ENCODE results near the gene CDK16. TPM values are rescaled to one million over a fixed set of nuclear protein-coding genes. Genes with fewer than 3 reads are reported as not detected.

CDK16 gene
- total and polyA plus RNA-seq, 2 donors (not counting 1 experiment from before 2014, with no cell fraction given), result 68.2 to 92.9 TPM

DNA sequence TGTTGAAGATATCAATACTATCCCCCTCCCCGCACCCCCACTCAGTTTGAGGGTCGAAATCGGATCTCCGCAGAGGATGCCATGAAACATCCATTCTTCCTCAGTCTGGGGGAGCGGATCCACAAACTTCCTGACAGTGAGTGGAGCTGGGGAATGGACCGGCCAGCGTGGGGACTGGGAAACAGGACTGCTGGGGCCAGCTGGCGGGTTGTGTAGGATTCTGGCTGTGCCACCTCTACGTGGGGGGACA is 8.8 kb downstream of the CDK16 start:
- H3K27me3 Mint-ChIP-seq, result no peaks in the 10 kb centered on the region
- CTCF ChIA-PET, result no interaction called here
- DNase-seq, result no peak
- Histone ChIP-seq H2AFZ (ENCODE audit: insufficient read depth, low read depth, low read length, poor library complexity, severe bottlenecking) (no peak overlapping the region), H3K9ac (ENCODE audit: low read length) (no peak overlapping the region), H3K4me1 (ENCODE audit: control insufficient read depth in 2 of 2, insufficient read depth in 2 of 2, low read length in 2 of 2) (peaks cover 0 to 2% of the 10 kb centered on the region in 2 donors), H3K79me2 (ENCODE audit: control insufficient read depth, insufficient read depth, low read length) (no peaks in the 10 kb centered on the region), H3K36me3 (replicated peaks in 1 of 2; ENCODE audit: control extremely low read depth in 1 of 2, control insufficient read depth in 1 of 2, extremely low read depth in 1 of 2, insufficient read depth in 2 of 2, low read length in 1 of 2) (peaks cover 0 to 42% of the 10 kb centered on the region in 2 experiments), H4K20me1 (ENCODE audit: control insufficient read depth, insufficient read depth, low read length, poor library complexity, severe bottlenecking) (peaks cover 15% of the 10 kb centered on the region), H3K9me3 (ENCODE audit: control extremely low read depth in 1 of 3, control insufficient read depth in 2 of 3, insufficient read depth in 1 of 3, low read length in 2 of 3) (no peaks in the 10 kb centered on the region), H3K27me3 (replicated peaks in 1 of 4; ENCODE audit: control extremely low read depth in 1 of 4, control insufficient read depth in 3 of 4, insufficient read depth in 4 of 4, low read length in 3 of 4) (no peaks in the 10 kb centered on the region), H3K27ac (ENCODE audit: low read length in 2 of 2) (no peak overlapping the region), H3K4me2 (replicated peaks; ENCODE audit: low read depth, low read length, poor library complexity, severe bottlenecking) (no peak overlapping the region), H3K4me3 (ENCODE audit: control extremely low read depth in 1 of 5, extremely low read depth in 1 of 5, insufficient read depth in 1 of 5, low read depth in 2 of 5, low read length in 4 of 5) (no peak overlapping the region)
- H3K27ac Mint-ChIP-seq, result no peak overlapping the region
- intact Hi-C loops (cut with micrococcal nuclease), result no loop called here
- no CpG with 5 or more reads among the region's 9 CpGs for WGBS (ENCODE audit: insufficient coverage)
- H3K9me3 Mint-ChIP-seq (ENCODE audit: insufficient read depth), result no peaks in the 10 kb centered on the region
- no peak for ATAC-seq (ENCODE audit: low read depth)
- POLR2A ChIA-PET, result no interaction called here
- H3K4me1 Mint-ChIP-seq, result peaks cover 2% of the 10 kb centered on the region
- TF ChIP-seq EZH2 (IDR thresholded peaks at IDR 0.05; ENCODE audit: borderline replicate concordance, insufficient read depth, low read depth, low read length, poor library complexity, severe bottlenecking), result no peak
- no peak for TF ChIP-seq CTCF (IDR thresholded peaks at IDR 0.05)
- H3K4me3 Mint-ChIP-seq, result no peak overlapping the region

- H3K9ac ChIP-seq (ENCODE audit: low read length), result no peak overlapping the region
- no peaks in the 10 kb centered on the region for H3K27me3 Mint-ChIP-seq
- no peaks in the 10 kb centered on the region for H3K9me3 ChIP-seq (ENCODE audit: control extremely low read depth in 1 of 3, control insufficient read depth in 2 of 3, insufficient read depth in 1 of 3, low read length in 2 of 3)
- no peak overlapping the region for H3K27ac ChIP-seq (ENCODE audit: low read length in 2 of 2)
- no peak overlapping the region for H3K4me2 ChIP-seq (replicated peaks; ENCODE audit: low read depth, low read length, poor library complexity, severe bottlenecking)
- H3K4me1 ChIP-seq (ENCODE audit: control insufficient read depth in 2 of 2, insufficient read depth in 2 of 2, low read length in 2 of 2), result peaks cover 0 to 8% of the 10 kb centered on the region in 2 donors
- H3K4me3 Mint-ChIP-seq, result no peak overlapping the region
- TF ChIP-seq CTCF (IDR thresholded peaks at IDR 0.05), result no peak
- no peak for TF ChIP-seq EZH2 (IDR thresholded peaks at IDR 0.05; ENCODE audit: borderline replicate concordance, insufficient read depth, low read depth, low read length, poor library complexity, severe bottlenecking)
- H3K4me1 Mint-ChIP-seq, result peaks cover 5% of the 10 kb centered on the region
- no peaks in the 10 kb centered on the region for H3K9me3 Mint-ChIP-seq (ENCODE audit: insufficient read depth)
- H4K20me1 ChIP-seq (ENCODE audit: control insufficient read depth, insufficient read depth, low read length, poor library complexity, severe bottlenecking), result peaks cover 5% of the 10 kb centered on the region
- CTCF ChIA-PET, result no interaction called here
- ATAC-seq (ENCODE audit: low read depth) (no peak), DNase-seq (no peak)
- no peaks in the 10 kb centered on the region for H3K79me2 ChIP-seq (ENCODE audit: control insufficient read depth, insufficient read depth, low read length)
- no peak overlapping the region for H2AFZ ChIP-seq (ENCODE audit: insufficient read depth, low read depth, low read length, poor library complexity, severe bottlenecking)
- WGBS (ENCODE audit: insufficient coverage), result 92% methylated on average over 7 of the region's 12 CpGs
- peaks cover 0 to 37% of the 10 kb centered on the region in 2 experiments for H3K36me3 ChIP-seq (replicated peaks in 1 of 2; ENCODE audit: control extremely low read depth in 1 of 2, control insufficient read depth in 1 of 2, extremely low read depth in 1 of 2, insufficient read depth in 2 of 2, low read length in 1 of 2)
- intact Hi-C loops (cut with micrococcal nuclease), result no loop called here
- H3K27me3 ChIP-seq (replicated peaks in 1 of 4; ENCODE audit: control extremely low read depth in 1 of 4, control insufficient read depth in 3 of 4, insufficient read depth in 4 of 4, low read length in 3 of 4), result no peaks in the 10 kb centered on the region
- H3K4me3 ChIP-seq (ENCODE audit: control extremely low read depth in 1 of 5, extremely low read depth in 1 of 5, insufficient read depth in 1 of 5, low read depth in 2 of 5, low read length in 4 of 5), result no peak overlapping the region
- POLR2A ChIA-PET, result no interaction called here
- no peak overlapping the region for H3K27ac Mint-ChIP-seq
Measured at GRCh38 chrX:47228550-47229270, 10.2 kb downstream of the CDK16 start.

Data from B cell (primary cell).